Stimulated activated memory B cell treated with anti-CD40 and anti-IgM and Interleukin-4, amounts not matched to agents 10 μg/mL and 1 μg/mL and 100 μg/mL, for 72 hours (primary cell): ENCODE results near the gene CCHCR1.
A peak's percentile ranks its signal among the peaks of the same experiment; 100 is the strongest.
"Not testable (repeated sequence)": the region's sequence is repeated elsewhere in the genome, so short reads cannot be mapped to it uniquely, and the experiment has no call there.

Experiments
- ATAC-seq: fragments of 150-1000 bp; cut with Tn5 transposase; 2 replicates; pipeline ENCODE4 v1.10.0; 2021
- H3K27ac Mint-ChIP-seq: one replicate; pipeline ENCODE4 v1.8.0; 2022; ENCODE audit warnings: mild to moderate bottlenecking, mixed read lengths
- H3K27me3 Mint-ChIP-seq: one replicate; pipeline ENCODE4 v1.8.0; 2022; ENCODE audit warnings: mixed read lengths
- H3K36me3 Mint-ChIP-seq: one replicate; pipeline ENCODE4 v1.8.0; 2022; ENCODE audit warnings: mixed read lengths
- H3K4me1 Mint-ChIP-seq: one replicate; pipeline ENCODE4 v1.8.0; 2022; ENCODE audit warnings: mixed read lengths
- H3K4me3 Mint-ChIP-seq: one replicate; pipeline ENCODE4 v1.8.0; 2022; ENCODE audit warnings: mild to moderate bottlenecking, moderate library complexity, mixed read lengths
- H3K9me3 Mint-ChIP-seq: one replicate; pipeline ENCODE4 v1.8.0; 2022; ENCODE audit warnings: mixed read lengths

The CCHCR1 gene, protein sequence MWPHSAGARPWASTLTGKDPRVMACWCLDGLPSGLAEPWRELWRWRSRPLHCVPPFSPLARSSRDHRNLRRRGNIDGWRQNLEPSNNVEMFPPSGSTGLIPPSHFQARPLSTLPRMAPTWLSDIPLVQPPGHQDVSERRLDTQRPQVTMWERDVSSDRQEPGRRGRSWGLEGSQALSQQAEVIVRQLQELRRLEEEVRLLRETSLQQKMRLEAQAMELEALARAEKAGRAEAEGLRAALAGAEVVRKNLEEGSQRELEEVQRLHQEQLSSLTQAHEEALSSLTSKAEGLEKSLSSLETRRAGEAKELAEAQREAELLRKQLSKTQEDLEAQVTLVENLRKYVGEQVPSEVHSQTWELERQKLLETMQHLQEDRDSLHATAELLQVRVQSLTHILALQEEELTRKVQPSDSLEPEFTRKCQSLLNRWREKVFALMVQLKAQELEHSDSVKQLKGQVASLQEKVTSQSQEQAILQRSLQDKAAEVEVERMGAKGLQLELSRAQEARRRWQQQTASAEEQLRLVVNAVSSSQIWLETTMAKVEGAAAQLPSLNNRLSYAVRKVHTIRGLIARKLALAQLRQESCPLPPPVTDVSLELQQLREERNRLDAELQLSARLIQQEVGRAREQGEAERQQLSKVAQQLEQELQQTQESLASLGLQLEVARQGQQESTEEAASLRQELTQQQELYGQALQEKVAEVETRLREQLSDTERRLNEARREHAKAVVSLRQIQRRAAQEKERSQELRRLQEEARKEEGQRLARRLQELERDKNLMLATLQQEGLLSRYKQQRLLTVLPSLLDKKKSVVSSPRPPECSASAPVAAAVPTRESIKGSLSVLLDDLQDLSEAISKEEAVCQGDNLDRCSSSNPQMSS

DNA sequence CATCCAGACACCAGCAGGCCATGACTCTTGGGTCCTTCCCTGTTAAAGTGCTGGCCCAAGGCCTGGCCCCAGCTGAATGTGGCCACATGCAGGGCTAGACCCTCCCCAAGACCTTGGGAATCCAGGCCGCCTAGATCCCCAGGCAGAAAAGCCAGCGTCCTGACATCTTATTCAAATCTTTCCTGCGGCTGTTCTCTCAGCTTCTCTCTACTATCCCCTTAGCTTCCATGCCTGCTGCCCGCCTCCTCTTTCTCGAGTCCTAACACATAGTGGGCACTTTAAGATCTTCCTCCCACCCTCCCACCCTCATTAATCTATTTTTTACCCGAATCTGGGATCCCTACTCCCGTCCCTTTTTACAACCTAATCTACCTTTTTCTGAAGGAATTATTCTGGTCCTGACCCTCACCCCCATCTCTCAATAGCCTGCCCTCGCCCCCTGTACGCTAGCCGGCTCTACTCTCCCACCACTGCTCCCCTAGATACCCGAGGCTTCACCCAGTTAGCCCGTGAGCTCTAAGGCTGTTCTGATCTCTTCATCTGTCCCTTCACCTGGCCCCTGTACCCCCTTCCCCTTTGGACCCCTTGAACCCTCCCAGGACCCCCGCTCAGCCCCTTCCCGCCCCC lies at the start of gene CCHCR1:
Gene CCHCR1, minus strand, starts transcription at position 290 of the 627 bp plus-strand sequence. Its CDS starts 202 bp downstream, at position 88.
- Mint-ChIP-seq H3K36me3 (peaks cover 33% of the 10 kb centered on the region), H3K4me3 (peak within 1 kb of the TSS; percentile 85), H3K9me3 (no peaks in the 10 kb centered on the region), H3K4me1 (peaks cover 43% of the 10 kb centered on the region), H3K27ac (peak within 1 kb of the TSS; percentile 85), H3K27me3 (no peaks in the 10 kb centered on the region)
- ATAC-seq, result no peak

DNA sequence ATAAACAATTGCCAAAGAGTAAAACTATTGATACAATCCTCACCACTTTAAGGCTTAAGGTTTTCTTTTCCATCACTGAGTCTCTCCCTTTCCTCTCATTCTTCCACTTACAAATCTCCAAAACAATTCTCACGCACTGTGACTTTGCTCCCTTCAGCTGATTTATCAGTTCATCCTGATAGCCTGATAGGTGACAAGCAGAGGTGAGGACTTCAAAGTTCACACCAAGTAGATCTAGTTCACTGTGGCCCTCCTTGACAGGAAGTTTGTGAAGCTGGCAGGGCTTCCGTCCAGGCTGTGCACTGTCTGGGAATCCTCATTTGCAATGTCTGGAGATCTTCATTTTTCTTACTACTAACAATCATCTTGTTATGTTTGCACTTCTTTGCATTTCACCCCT lies 48.0 kb upstream of the CCHCR1 start:
- Mint-ChIP-seq H3K27me3 (peaks cover 12% of the 10 kb centered on the region), H3K9me3 (no peaks in the 10 kb centered on the region), H3K4me3 (no peak overlapping the region), H3K36me3 (peaks cover 5% of the 10 kb centered on the region), H3K27ac (no peak overlapping the region), H3K4me1 (peaks cover 45% of the 10 kb centered on the region)
- ATAC-seq, result no peak

DNA sequence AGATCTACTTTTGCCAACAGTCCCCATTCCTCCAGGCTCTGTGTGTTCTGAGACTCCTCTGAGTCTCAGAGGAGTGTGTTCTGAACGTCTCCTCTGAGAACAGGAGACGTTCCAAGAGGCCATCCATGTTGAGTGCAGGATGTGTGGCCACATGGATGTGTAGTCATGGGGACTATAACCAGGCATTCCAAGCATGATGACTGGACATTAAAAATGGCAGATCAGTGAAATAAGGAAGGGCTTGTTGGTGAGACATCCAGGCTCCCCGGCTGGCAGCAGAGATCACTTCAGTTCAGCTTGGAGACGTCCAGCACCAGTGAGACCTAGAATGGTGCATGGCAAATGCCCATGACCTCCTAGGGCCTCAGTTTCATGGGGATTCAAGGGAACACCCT lies 47.1 kb upstream of the CCHCR1 start:
- no peaks in the 10 kb centered on the region for H3K9me3 Mint-ChIP-seq
- peaks cover 5% of the 10 kb centered on the region for H3K27me3 Mint-ChIP-seq
- peaks cover 5% of the 10 kb centered on the region for H3K36me3 Mint-ChIP-seq
- peaks cover 45% of the 10 kb centered on the region for H3K4me1 Mint-ChIP-seq
- ATAC-seq, result no peak
- peak overlapping the region; percentile 90 for H3K4me3 Mint-ChIP-seq
- peak overlapping the region; percentile 86 for H3K27ac Mint-ChIP-seq

DNA sequence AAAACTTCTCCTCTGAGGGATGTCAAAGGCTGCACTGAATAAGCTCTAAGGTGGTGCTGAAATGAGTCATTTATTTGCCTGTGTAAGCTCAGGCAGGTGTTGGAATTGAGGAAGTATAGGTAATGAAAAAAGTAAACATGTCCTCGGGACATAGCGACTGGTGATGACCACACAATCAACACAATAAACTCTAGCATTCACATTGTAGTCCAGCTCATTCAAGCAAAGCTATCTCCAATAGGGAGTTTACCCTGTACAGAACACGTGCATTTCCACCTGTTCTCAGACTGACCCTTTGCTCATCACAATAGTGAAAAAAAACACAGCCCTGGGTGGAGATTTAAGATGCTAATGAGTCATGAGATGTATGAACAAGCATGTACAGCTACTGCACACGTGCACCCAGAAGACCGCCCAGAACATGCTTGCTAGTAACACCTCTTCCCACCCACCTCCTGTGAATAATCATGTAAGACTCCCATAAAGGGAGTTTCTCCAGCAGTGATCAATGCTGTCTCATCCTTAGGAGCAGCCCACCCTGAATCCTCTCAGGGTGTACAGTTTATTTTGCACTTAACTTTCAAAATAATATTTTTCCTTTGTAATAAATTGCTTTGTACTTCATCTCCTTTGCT lies 45.9 kb upstream of the CCHCR1 start:
- peak overlapping the region; percentile 90 for H3K4me3 Mint-ChIP-seq
- ATAC-seq, result peak; percentile 86
- no peaks in the 10 kb centered on the region for H3K9me3 Mint-ChIP-seq
- no peaks in the 10 kb centered on the region for H3K27me3 Mint-ChIP-seq
- peak overlapping the region; percentile 86 for H3K27ac Mint-ChIP-seq
- peaks cover 51% of the 10 kb centered on the region for H3K4me1 Mint-ChIP-seq
- peaks cover 5% of the 10 kb centered on the region for H3K36me3 Mint-ChIP-seq

DNA sequence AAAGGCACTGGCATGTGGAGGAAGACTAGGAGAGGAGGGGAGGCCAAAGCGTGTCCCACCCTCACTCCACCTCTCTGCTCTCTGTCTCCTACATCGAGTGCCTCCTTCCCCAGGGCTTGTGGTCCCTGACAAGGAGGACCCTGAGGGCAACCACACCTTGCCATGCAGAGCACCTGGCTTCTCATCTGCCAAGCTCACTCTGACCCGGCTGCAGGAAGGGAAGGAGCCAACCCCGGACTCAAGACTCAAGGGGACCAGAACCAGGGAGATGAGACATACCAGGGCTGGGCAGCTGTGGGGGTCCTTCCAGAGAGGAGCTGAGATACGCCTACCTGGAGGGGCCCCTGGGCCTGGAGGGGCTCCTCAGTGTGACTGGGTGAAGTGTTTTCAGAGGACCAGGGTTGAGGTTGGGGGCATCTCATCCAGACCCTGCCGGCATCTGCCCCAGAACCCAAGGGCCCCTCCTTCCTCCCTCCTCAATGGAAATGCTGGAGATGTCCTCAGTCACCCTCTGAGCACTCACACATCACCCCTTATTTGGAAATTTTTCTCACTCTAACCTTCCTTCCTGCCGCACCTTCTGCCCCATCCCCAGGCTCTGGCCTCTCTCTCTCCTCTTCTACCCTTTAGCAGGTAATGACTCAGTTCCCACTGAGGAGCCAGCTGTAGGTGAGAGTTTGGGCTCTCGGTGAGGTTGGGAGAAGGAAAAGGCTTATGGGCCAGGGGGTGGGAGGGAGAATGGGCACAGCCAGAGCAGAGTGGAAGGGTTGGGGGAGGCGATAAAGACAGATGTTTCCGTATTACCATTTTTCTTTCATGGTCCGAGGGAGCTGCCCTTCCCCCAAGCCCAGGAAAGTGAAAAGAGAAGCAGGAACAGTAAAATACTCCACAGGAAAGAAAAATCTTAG lies 44.9 kb upstream of the CCHCR1 start:
- Mint-ChIP-seq H3K4me3 (peak overlapping the region; percentile 41), H3K4me1 (peaks cover 51% of the 10 kb centered on the region), H3K27ac (peak overlapping the region; percentile 86), H3K9me3 (no peaks in the 10 kb centered on the region), H3K27me3 (no peaks in the 10 kb centered on the region), H3K36me3 (peaks cover 5% of the 10 kb centered on the region)
- no peak for ATAC-seq

DNA sequence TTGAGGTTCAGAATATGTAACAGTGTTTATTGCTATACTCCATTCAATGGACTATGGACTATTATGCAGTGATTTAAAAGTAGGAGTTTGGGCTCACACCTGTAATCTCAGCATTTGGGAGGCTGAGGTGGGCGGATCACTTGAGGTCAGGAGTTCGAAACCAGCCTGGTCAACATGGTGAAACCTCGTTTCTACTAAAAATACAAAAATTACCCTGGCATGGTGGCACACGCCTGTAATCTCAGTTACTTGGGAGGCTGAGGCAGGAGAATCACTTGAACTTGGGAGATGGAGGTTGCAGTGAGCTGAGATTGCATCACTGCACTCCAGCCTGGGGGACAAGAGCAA lies 41.5 kb upstream of the CCHCR1 start:
- peaks cover 11% of the 10 kb centered on the region for H3K36me3 Mint-ChIP-seq
- not testable (repeated sequence) for H3K4me3 Mint-ChIP-seq, H3K27me3 Mint-ChIP-seq, H3K9me3 Mint-ChIP-seq, ATAC-seq
- peaks cover 55% of the 10 kb centered on the region for H3K4me1 Mint-ChIP-seq
- peak overlapping the region; percentile 89 for H3K27ac Mint-ChIP-seq

DNA sequence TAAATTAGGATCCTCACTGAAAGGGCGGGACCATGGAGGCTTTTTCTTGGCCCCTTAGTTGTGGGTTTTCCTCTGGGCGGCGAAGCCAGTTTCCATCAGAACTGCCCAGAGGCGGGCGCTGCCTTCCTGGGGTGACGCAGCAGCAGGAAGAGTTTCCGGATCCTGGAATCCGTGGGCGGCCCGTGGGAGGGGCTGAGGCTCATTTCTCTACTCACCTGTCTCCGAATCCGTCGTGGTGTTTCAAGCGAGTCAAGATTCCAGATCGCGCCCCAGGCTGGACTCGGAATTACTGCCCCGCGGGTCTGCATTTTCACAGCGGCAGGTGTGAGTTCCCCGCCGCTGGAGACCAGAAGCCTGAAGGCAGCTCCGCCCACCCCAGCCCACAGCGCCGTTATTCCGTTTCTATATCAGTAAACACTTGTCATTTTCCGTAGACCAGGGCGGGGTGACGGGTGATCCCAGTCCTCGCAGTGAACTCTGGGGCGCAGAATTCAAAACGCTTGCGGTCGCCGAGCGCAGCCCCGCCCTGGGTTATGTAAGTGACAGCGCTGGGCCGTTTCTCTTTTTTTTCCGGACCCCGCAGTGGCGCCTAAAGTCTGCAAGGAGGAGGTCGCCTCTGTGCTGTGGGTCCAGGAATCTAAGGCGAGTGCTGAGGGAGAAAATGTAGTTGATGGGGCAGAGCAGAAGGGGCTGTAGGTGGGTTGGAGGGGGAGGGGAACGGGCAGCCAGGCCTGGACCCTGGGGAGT lies 40.1 kb upstream of the CCHCR1 start:
- Mint-ChIP-seq H3K27me3 (no peaks in the 10 kb centered on the region), H3K36me3 (peaks cover 11% of the 10 kb centered on the region), H3K9me3 (no peaks in the 10 kb centered on the region), H3K4me3 (peak overlapping the region; percentile 62), H3K4me1 (peaks cover 42% of the 10 kb centered on the region), H3K27ac (peak overlapping the region; percentile 89)
- ATAC-seq, result peak; percentile 91

DNA sequence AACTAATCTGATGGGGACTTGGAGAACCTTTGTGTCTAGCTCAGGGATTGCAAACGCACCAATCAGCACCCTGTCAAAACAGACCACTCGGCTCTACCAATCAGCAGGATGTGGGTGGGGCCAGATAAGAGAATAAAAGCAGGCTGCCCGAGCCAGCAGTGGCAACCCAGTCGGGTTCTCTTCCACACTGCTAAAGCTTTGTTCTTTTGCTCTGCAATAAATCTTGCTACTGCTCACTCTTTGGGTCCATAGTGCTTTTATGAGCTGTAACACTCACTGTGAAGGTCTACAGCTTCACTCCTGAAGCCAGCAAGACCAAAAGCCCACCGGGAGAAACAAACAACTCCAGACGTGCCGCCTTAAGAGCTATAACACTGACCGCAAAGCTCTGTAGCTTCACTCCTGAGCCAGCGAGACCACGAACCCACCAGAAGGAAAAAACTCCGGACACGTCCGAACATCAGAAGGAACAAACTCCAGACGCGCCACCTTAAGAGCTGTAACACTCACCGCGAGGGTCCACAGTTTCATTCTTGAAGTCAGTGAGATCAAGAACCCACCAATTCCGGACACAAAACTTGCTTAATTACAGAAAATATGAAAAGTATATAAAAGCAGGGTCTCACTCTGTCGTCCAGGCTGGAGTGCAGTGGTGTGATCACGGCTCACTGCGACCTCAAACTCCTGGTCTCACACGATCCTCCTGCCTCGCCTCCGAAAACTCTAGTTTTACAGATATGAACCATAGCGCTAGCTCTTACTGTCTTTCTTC lies 38.8 kb upstream of the CCHCR1 start:
- H3K27ac Mint-ChIP-seq, result peak overlapping the region; percentile 89

DNA sequence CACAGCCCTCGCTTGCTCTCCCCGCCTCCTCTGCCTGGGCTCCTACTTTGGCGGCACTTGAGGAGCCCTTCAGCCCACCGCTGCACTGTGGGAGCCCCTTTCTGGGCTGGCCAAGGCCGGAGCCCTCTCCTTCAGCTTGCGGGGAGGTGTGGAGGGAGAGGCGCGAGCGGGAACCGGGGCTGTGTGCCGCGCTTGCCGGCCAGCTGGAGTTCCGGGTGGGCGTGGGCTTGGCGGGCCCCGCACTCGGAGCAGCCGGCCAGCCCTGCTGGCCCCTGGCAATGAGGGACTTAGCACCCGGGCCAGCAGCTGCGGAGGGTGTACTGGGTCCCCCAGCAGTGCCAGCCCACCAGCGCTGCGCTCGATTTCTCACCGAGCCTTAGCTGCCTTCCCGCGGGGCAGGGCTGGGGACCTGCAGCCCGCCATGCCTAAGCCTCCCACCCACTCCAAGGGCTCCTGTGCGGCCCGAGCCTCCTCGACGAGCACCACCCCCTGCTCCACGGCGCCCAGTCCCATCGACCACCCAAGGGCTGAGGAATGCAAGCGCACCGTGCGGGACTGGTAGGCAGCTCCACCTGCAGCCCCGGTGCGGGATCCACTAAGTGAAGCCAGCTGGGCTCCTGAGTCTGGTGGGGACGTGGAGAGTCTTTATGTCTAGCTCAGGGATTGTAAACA lies 37.8 kb upstream of the CCHCR1 start:
- not testable (repeated sequence) for ATAC-seq, H3K36me3 Mint-ChIP-seq, H3K9me3 Mint-ChIP-seq, H3K27ac Mint-ChIP-seq, H3K4me3 Mint-ChIP-seq, H3K27me3 Mint-ChIP-seq
- peaks cover 34% of the 10 kb centered on the region for H3K4me1 Mint-ChIP-seq

More for the DNA sequence above, 38.8 kb upstream of the CCHCR1 start:
- H3K4me1 Mint-ChIP-seq, result peaks cover 35% of the 10 kb centered on the region
- H3K27me3 Mint-ChIP-seq, ATAC-seq, H3K9me3 Mint-ChIP-seq: not testable (repeated sequence)
- H3K4me3 Mint-ChIP-seq, result peak overlapping the region; percentile 62
- peaks cover 11% of the 10 kb centered on the region for H3K36me3 Mint-ChIP-seq

DNA sequence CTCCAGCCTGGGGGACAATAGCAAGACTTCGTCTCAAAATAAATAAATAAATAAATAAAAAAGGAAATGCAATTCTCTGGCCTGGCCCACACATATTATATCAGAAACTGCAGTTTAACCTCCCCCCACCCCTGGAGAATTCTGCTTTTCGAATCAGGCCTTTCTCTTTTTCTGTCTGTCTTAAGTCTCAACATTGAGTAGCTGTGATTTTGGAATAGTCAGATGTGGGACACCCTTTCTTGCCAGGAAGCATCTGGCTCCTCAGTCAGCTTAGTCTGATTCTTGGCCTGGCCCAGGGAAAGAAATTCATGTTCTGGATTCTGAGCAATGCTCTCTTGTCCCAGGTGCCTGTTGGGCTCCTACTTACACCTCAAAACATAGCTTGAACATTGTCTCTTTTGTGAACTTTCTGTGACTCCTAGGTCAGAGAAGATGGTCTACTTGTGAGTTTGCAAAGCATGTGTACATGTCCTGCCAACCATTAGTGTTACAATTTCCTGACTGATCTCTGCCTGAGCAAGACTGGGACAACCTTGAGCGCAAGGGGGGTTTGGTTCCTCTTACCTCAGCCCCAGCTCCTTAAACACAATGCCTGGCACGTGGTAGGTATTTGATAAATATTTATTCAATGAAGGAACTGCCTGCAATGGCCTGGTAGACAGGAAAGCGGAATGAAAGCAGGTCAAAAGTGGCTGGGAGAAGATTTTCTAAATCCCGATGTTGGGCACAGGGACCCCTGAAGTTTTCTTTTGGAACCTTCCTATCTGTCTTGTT lies 36.6 kb upstream of the CCHCR1 start:
- no peak for ATAC-seq
- H3K4me1 Mint-ChIP-seq, result peaks cover 36% of the 10 kb centered on the region
- peak overlapping the region; percentile 39 for H3K27ac Mint-ChIP-seq
- peaks cover 6% of the 10 kb centered on the region for H3K36me3 Mint-ChIP-seq
- no peak overlapping the region for H3K4me3 Mint-ChIP-seq
- no peaks in the 10 kb centered on the region for H3K27me3 Mint-ChIP-seq
- H3K9me3 Mint-ChIP-seq, result no peaks in the 10 kb centered on the region

DNA sequence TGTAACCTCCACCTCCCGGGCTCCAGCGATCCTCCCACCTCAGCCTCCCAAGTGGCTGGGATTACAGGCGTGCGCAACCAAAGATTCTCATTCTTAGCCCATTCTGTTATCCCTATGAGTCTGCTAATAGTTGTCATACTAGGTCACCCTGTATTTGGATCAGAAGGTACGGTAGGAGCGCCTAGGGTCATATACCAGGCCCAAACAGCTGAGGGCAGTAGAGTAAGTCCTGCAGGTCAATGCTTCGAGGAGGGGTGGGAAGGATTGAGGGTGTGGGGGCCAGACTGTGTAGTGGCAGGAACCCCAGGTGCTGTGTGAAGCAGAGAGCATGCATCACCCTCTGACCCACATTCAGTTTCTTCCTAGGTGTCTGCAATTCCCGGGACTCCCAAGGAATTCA lies 35.6 kb upstream of the CCHCR1 start:
- H3K4me3 Mint-ChIP-seq, result no peak overlapping the region
- H3K9me3 Mint-ChIP-seq, result no peaks in the 10 kb centered on the region
- peaks cover 6% of the 10 kb centered on the region for H3K36me3 Mint-ChIP-seq
- H3K4me1 Mint-ChIP-seq, result peaks cover 29% of the 10 kb centered on the region
- no peak overlapping the region for H3K27ac Mint-ChIP-seq
- no peaks in the 10 kb centered on the region for H3K27me3 Mint-ChIP-seq
- no peak for ATAC-seq

DNA sequence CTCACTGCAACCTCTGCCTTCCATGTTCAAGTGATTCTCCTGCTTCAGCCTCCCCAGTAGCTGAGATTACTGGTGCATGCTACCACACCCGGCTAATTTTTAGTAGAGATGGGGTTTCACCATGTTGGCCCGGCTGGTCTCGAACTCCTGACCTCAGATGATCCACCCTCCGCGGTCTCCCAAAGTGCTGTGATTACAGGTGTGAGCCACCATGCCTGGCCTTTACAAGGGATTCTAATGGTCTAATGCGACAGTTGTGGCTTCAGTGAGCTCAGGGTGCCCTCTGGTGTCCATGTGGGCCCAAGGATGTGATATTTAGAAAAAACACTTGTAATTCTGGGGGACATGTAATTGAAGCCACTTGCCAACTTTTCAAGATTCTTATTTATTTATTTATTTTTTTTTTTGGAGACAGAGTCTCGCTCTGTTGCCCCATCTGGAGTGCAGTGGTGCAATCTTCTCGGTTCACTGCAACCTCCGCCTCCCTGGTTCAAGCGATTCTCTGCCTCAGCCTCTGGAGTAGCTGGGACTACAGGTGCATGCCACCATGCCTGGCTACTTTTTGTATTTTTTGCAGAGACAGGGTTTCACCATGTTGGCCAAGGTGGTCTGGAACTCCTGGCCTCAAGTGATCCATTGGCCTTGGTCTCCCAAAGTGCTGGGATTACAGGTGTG lies 35.0 kb upstream of the CCHCR1 start:
- H3K27ac Mint-ChIP-seq, H3K36me3 Mint-ChIP-seq, H3K9me3 Mint-ChIP-seq, H3K27me3 Mint-ChIP-seq, H3K4me3 Mint-ChIP-seq: not testable (repeated sequence)
- ATAC-seq, result peak; percentile 42
- H3K4me1 Mint-ChIP-seq, result peaks cover 23% of the 10 kb centered on the region
